Measurements from ENCODE around the gene TPRN.

The TPRN gene

DNA sequence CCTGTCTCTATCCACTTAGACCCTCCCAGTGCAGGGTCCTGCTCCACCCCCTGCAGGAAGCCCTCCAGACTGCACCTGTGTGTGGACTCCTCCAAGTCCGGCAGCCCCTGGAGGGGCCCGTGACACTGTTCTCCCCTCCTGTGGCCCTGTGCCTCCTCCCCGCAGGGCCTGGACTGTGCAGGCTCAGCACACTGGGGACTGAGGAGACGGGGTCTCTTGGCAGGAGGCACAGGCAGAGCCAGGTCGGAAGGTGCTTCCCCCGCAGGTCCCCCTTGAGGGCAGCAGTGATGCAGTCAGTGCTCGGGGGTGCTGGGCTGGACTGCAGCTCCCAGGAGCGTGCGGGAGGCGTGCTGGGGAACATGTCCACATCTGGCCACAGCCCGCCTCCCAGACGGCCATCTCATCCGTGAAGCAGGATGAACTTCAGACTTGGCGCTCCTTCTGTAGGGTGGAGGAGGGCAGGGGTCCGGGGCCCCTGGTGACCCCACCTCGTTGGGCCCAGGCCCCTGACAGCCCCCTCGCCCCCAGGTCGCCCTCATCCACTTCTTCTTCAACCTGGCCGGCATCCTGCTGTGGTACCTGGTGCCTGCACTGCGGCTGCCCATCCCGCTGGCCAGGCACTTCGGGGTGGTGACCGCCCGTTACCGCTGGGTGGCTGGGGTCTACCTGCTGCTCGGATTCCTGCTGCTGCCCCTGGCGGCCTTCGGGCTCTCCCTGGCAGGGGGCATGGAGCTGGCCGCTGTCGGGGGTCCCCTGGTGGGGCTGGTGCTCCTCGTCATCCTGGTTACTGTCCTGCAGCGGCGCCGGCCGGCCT lies 35.1 kb upstream of the TPRN start:
- no peak for DNase-seq

DNA sequence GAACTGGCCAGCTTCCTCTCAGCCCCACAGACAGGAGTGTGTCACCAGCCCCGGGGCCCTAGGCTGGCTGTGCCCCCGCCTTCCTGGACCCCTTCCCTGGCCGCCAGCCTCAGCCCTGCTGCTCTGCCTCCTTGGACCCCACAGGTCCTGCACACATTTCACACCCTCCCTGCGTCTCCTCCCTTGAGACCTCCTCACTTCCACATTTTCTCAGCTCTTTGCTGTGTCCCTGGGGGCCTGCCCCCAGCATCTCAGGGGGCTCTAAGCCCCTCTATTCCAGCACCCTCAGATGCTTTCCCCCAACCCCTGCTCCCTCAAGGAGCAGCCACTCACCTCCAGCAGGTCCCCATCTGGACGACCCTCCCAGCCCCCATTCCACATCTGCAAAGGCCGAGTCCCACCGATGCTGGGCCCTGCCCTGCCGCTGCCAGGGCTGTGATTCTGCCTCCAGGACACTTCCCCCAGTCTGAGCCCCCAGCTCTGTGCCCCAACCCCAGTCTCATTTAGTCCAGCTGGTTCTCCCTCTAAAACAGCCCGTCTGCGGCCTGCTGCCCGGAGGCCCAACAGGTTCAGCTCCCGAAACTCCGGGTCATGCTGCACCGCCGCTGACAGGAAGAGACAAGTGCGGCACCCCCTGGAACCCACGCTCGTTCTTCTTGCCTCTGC lies 34.4 kb upstream of the TPRN start:
- DNase-seq = no peak

- DNase-seq = no peak
Measured at GRCh38 chr9:137234055-137234697, 33.6 kb upstream of the TPRN start.

DNA sequence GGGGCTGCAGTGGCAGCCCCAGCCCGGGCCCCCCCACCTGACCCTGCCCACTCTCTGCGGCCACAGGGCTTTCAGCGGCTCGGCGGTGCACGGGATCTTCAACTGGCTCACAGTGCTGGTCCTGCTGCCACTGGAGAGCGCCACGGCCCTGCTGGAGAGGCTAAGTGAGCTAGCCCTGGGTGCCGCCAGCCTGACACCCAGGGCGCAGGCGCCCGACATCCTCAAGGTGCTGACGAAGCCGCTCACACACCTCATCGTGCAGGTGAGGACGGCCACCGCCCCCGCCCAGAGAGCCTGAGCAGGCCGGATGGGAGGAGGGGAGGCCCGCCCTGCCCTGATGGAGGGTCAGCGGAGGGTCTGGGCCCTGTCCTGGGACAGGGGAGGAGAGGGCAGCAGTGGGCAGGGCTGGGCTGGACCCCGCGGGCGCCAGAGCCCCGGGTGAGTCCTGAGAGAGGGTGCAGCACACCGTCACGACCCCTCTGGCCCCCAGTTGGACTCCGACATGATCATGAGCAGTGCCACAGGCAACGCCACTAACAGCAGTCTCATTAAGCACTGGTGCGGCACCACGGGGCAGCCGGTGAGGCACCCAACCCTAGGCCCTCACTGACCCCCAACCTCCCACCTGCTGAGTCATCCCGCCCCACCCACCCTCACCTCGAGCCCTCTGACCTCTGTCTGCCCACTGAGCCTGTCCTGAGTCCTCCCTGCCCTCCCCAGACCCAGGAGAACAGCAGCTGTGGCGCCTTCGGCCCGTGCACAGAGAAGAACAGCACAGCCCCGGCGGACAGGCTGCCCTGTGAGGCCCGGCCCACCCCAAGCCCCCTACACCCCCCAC lies 32.8 kb upstream of the TPRN start:
- no peak for DNase-seq

DNA sequence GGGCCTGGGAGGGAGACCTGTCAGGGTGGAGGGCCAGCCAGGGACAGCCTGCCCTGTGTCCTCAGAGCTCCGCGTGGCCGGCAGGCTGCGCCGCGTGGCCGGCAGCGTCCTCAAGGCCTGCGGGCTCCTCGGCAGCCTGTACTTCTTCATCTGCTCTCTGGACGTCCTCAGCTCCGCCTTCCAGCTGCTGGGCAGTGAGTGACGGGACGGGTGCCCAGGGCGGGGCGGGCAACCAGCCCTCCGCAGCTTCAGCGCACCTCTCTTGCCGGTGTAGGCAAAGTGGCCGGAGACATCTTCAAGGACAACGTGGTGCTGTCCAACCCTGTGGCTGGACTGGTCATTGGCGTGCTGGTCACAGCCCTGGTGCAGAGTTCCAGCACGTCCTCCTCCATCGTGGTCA lies 32.0 kb upstream of the TPRN start:
- DNase-seq = no peak

- no peak for DNase-seq
Measured at GRCh38 chr9:137232101-137232500, 31.6 kb upstream of the TPRN start.

DNA sequence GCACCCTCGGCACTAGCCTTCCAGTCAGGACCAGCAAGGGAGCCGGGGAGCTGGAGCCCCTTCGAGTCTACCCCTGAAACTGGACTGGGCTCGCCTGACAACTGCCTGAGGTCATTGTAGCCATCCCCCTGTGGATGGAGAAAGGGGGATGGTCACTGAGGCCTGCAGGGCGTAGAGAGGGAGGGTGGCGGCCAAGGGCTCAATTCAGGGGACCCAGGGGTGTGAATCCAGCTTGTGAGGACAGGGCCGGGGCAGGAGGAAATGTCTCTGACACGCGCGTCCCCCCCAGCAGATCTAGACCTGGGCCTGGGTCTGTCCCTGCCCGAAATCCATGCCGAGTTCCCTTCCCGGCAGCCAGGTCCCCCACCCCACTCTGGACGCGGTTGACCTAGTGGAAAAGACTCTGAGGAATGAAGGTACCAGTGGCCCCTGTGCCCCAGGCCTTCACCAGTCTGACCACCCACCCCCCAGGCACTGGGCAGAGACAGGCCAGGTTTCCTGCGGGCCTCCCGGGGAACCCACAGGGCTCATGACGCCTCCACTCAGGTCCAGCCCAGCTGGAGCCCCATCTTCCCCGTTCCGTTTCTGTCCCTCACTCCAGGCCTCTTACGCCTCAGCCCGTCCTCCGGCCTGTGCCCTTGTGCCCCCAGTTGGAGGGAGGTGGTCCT lies 31.0 kb upstream of the TPRN start:
- no peak for DNase-seq

GRCh38 chr9:137230705-137231371 lies 30.3 kb upstream of the TPRN start, which contains the start of gene SLC34A3:
SLC34A3 (plus strand) TSS chr9:137230901; CDS start chr9:137231703, 802 bp downstream.
- DNase-seq = no peak

DNA sequence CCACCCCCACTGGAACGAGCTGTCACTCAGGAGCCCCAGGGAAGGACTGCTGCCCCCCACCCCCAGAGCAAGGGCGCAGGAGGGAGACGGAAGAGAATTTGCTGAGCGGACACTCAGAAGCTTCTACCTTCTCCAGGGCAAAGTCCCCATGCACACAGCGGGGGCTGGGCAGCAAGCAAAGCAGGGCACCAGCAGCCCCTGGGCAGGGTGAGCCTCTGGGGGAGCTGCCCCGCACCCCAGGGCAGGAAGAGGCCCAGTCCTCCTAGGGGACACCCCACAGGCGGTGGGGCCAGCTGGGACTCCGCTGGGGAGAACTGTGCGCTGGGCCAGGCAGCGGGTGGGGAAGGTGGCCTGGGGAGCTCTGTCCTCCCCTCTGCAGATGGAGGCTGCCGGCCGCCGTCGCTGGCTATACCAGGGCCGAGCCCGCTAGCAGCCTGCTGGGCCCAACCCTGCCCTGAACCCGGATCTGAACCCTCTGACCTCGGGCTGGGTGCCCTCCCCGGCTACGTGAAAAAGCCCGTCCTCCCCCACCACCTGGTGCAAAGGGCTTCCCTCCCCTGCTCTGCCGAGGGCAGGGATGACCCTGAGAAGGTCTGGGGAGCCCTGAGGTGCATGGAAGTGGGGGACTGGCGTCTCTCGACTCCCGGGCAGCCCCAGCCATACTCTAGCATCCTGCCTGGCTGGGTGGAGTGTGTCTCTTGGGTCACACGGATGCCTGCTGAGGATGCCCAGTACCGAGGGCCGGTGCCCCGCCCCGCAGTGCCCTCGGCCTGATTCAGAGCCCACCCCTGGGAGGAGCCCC lies 29.6 kb upstream of the TPRN start:
- no peak for DNase-seq

DNA sequence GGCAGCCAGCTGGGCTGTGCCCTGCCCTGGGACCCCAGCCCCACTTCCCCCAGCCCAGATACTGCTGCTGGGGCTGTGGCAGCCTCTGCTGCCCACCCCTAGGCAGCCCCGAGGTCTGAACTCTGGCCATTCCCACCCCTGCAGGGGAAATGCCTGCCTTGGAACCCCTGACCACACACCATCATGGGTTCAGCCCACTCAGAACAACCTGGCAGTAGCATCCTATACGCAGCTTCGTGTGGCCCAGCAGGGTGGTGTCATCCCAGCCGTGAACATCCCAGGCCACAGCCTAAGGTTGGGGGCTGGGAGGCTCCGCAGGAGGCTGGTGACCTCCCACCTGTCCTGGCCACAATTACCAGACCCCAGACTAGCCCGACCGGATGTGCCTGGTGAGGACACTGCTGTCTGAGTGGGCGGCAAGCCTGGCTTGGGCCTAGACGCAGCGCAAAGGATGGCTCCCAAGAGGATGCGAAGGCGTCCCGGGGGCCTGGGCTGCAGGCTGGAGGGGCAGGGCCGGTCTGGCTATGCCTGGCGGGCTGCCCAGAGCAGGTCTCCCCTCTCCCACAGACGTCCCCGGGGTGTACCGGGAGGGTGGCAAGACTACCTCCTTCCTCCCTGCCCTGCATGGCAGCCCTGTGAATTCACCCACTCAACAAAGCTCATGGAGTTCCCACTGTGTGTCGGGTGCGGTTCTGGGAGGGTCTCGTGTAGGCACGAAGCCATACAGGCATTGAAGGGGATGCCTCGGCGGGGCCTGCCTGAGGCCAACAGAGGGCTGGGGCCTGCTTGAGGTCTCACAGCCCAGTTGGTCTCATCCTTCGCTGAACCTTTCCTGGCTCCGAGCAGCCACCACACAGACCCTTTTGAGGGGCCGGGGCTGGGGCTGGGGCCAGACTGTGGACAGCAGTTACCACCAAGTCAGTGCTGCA lies 28.7 kb upstream of the TPRN start:
- DNase-seq = no peak

GRCh38 chr9:137228506-137228967 lies 28.0 kb upstream of the TPRN start:
- DNase-seq = no peak

- no peak for DNase-seq
Measured at GRCh38 chr9:137227853-137228505, 27.4 kb upstream of the TPRN start.

GRCh38 chr9:137227054-137227852 lies 26.7 kb upstream of the TPRN start, which contains the start of gene RNF224:
RNF224 (plus strand) TSS chr9:137227502; CDS start chr9:137228336, 834 bp downstream.
- DNase-seq = peak; percentile 51 to 79 (median 69)

DNA sequence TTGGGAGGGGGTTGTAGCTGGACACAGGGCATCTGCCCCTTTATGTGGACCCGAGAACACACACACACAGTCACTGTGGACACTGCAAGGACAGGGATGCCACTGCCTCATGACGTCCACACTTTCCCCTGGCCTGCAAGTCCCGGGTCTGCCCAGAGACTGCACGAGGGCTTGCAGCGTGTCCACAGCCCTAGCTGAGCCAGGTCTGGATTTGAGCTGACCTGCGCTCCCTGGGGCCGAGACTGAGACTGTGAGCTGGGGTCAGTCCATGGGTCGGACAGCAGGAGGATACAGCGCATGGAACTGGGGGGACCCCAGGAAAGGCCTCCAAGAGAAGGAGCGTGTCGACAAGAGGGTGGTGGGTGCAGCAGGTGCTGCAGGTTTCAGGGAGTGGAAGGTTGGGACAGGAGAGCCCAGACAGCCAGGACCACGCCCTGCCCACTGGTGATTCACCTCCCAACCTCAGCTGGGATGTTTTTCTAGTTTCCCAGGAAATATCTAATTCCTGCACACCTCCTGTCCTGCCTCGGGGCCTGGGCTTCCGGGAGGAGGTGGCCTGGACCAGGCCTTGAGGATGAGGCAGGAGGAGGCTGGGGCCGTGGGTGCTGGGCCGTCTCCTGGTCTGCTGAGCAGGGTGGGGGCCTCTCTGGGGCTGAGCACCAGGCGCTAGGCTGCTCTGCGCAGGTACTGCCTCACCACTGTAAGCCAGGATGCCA lies 26.0 kb upstream of the TPRN start:
- no peak for DNase-seq

GRCh38 chr9:137225699-137226331 lies 25.3 kb upstream of the TPRN start:
- no peak for DNase-seq

GRCh38 chr9:137224830-137225694 lies 24.5 kb upstream of the TPRN start, which contains the start of gene CYSRT1:
CYSRT1 (plus strand) TSS chr9:137225174; CDS start chr9:137225622, 448 bp downstream.
- no peak for DNase-seq
